ENCODE data around the gene SMIM33.
"Not testable (repeated sequence)": the region's sequence is repeated elsewhere in the genome, so short reads cannot be mapped to it uniquely, and the experiment has no call there.

Gene SMIM33

DNA sequence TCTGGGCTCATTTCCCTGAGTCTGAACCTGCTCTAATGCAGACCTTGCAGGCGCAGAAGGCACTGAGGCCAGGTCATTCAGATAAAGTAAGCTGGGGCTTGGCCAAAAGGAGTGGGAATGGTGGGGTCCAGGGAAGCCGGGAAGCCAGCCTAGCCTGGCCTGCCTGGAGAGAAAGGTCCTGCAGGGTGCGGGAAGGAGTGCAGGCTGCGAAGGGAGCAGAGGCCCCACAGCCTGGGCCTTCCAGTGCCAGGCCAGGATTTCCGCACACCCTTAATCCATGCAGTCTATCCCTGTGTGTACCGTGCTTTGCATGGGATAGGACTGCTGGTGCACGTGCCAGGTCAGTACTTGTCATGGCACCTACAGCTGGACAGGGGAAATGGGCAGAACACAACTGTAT lies 15.4 kb downstream of the SMIM33 start:
- DNase-seq, result no peak

DNA sequence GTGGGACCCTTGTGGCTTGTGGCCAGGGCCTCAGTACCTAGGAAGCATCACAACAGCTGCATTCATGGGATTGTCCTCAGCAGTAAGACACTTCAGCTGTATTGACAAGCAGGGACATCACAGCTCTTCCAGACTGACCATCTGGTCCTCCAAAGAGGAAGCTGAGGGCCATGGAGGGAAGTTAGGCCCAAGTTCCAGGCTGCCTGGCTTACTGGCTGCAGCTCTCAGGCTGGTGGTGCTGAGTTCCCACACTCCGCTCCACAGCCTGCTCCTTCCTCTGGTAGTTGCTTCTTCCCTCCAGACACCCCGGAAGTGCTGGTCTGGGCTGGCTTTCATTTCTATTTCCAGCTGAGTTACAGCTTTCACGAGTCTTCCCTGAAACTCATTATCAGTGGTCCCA lies 17.5 kb downstream of the SMIM33 start:
- DNase-seq, result no peak

DNA sequence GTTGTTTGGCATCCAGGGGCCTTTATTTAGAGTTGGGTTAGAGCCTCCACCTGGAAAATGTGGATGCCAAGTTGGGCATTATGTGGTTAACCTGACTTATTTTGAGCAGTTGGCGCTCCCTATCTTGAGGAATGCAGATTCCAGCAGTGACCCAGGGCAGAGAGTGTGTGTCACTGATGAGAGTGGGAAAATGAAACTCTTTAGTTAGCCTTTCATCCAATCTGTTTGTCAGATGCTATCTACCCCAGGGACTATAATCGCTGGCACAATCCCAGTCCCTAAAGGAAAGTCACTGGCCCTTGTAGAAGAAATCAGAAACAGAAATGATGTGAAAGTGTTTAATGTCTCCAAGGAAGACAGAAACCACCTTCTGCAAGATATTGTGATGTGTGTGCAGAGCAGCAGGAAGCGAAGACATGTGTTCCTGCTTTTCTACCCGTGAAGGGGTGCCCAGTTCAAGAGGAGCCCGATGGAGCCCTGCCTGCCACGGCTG lies 21.9 kb downstream of the SMIM33 start:
- DNase-seq, result no peak

DNA sequence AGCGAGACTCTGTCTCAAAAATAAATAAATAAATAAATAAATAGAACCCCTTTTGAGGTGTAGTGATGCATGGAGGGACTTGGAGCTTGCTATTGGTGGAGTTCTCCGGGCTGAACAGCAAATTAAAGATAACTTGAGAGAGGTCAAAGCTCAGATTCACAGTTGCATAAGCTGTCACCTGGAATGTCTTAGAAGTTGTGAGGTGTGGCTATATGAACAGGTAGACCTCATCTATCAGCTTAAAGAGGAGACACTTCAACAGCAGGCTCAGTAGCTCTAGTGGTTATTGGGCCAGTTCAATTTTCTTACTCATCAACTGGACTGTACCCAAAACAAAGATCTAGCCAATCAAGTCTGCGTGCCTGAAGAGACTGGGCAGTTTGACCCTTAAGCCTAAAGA lies 23.5 kb downstream of the SMIM33 start:
- no peak for DNase-seq

DNA sequence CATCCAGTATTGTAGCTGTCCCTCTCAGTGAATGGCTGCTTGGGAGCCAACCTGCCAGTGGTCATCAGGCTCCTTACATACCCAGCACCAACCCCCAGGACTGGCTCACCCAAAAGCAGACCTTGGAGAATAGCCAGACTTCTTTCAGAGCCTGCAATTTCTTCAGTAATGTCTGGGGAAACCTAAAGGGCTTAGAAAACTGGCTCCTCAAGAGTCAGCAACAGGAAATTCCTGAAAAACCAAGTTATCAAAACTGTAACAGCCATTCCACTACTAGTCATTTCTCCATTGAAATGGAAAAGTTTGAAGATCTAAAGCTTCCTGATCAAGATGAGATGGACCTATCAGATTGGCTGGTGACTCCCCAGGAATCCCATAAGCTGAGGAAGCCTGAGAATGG lies 24.0 kb downstream of the SMIM33 start:
- DNase-seq, result no peak

DNA sequence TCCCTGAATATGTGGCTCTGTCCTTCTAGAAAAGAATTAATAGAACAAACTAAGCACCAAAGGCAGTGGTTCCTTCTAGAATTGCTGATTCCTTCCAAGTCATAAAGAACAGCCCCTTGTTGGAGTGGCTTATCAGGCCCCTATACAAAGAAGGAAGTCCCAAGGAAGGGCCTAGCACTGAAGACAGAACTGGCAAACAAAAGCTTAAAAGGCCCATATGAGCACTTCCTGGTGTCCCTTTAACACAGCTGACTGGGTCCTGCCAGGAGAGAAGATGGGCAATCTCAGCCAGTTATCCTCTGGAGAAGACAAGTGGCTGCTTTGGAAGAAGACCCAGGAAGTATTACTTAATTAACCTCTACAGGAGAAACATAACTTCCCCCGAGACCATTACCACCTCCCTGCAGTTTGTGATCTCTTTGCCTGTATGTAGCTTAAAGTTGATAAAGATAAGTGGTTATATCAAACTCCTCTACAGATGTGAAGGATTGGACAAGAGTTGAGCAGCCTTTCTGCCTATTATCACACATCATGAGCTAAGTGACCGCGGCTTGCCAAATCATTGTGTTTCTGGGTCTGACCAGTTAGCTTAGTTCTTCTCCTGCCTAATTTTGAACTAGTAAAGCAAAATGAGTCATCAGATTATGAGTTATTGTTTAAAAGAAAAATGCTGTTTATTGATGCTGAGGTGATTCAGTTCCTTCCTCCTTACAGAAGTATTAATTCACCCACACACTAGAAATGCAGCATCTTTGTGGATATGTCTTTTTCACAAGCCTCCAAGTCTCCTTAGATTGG lies 25.0 kb downstream of the SMIM33 start:
- no peak for DNase-seq

DNA sequence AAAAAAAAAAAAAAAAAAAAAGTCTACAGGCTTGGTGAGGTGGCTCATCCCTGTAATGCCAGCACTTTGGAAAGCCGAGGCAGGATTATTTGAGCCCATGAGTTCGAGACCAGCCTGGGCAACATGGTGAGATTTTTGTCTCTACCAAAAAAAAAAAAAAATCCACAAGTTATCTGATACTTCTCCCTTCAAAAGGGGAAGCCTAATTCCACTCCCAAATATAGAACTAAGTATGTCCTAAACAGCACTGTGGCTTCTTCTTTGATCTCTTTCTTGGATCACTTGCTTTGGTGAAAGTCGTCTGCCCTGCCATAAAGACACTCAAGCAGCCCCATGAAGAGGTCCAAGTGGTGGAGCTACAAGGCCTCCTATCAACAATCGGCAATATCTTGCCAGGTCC lies 30.6 kb downstream of the SMIM33 start:
- no peak for DNase-seq

DNA sequence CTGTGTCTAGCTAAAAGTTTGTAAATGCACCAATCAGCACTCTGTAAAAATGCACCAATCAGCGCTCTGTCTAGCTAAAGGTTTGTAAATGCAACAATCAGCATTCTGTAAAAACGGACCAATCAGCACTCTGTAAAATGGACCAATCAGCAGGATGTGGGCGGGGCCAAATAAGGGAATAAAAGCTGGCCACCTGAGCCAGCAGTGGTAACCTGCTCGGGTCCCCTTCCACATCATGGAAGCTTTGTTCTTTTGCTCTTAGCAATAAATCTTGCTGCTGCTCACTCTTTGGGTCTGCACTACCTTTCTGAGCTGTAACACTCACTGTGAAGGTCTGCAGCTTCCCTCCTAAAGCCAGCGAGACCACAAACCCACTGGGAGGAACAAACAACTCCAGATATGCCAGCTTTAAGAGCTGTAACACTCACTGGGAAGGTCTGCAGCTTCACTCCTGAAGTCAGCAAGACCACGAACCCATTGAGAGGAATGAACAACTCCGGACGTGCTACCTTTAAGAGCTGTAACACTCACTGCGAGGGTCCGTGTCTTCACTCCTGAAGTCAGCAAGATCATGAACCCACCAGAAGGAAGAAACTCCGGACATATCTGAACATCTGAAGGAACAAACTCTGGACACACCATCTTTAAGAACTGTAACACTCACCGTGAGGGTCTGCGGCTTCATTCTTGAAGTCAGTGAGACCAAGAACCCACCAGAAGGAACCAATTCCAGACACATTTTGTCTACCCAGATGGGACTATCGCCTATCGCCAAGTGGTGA lies 32.4 kb downstream of the SMIM33 start:
- not testable (repeated sequence) for DNase-seq

DNA sequence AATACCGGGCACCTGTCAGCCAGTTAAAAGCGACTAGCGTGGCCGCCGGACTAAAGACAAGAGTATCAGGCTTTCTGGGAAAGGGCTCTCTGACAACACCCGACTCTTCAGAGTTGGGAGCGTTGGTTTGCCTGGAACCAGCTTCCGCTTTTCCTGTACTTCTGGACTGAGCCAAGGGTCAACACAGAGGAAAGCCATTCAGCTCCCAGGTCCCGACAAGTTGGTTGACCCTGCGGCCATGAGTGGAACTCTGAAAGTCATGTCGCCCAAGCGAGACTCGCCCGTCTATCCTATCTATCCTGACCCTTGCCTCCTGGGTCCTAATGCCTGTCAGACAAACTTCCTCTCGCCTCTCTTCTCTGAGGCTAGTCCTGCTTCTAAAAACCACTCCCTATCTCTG lies 33.1 kb downstream of the SMIM33 start:
- DNase-seq, result not testable (repeated sequence)

DNA sequence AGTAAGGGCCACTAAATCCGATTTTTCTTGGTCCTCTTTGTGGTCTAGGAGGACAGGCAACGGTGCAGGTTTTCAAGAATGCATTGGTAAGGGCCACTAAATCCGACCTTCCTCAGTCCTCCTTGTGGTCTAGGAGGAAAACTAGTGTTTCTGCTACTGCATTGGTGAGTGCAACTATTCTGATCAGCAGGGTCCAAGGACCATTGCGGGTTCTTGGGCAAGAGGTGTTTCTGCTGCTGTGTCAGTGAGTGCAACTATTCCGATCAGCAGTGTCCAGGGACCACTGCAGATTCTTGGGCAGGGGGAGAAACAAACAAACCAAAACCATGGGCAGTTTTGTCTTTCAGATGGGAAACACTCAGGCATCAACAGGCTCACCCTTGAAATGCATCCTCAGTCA lies 33.9 kb downstream of the SMIM33 start:
- not testable (repeated sequence) for DNase-seq

DNA sequence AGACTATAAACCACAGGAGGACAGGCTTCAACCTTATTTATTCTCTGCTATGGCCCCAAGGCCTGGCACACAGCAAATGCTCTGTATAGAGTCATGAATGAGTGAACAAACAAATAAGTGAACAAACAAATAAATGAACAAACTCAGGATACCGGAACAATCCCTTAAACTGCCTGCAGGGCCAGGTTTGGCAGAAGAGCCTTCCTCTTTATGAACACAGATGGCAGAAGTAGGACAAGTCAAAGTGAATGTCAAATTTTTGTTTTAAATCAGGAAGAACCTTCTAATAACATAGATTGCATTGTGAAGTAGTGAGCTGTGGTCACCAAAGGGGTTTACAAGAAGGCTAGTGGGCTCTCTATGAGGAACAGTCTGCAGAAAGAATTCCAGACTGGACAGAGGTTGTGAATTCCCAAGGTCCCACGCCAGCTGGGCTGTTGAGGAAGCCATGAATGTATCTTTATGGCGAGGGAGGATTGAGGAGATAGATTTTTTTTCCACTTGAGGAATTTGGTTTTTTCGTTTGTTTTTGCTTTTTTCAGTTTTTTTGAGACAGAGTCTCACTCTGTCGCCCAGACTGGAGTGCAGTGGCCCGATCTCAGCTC lies 42.1 kb downstream of the SMIM33 start:
- no peak for DNase-seq

DNA sequence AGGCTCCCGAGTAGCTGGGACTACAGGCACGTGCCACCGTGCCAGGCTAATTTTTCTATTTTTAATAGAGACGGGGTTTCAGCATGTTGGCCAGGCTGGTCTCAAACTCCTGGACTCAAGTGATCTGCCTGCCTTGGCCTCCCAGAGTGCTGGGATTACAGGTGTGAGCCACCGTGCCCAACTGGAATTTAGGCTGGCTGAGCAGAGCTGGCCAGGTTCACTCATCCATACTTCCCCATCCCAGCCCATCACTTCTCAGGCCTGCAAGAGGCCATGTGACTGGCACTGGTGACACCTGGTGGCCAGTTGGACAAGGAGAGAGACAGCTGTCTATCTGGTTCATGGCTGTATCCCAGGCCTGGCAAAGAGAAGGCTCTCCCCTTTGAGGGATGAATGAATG lies 42.6 kb downstream of the SMIM33 start:
- DNase-seq, result not testable (repeated sequence)

DNA sequence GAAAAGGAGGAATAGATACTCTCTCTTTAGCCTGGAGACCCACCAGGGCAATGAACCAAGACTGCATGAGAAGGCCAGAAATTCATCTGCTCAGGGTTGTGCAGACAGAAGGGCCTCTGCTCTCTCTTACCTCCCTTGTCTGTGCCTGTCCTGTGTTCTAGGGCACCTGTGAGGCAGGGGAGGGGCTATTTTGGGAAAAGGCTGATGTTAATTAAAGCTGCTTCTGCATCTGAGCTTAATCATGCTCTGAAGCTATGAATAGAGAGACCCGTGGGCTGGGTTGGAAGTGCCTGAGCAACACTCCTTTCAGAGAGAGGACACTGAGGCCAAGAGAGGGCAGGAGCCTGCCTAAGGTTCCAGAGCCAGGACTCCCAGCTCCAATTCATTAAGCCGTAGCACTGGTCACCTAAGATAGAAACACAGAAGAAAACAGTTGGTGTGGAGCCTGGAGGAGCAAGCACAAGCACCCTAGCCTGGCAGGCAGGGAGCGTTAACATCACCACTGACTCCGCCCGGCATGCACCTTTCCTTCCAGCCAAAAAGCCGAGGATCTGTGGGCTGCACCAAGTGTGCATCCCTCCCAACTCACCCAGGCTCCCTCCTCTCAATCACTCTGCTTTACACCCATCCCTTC lies 43.2 kb downstream of the SMIM33 start:
- DNase-seq, result no peak

DNA sequence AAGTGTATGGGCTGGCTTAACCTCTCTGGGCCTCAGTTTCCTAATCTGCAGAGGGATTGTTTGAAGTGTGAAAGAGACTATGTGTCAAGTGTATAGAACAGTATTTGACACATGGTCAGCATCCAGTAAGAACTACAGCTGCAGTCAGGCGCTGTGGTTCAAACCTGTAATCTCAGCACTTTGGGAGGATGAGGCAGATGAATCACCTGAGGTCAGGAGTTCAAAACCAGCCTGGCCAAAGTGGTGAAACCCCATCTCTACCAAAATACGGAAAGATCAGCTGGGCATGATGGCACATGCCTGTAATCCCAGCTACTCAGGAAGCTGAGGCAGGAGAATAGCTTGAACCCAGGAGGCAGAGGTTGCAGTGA lies 43.7 kb downstream of the SMIM33 start:
- no peak for DNase-seq

DNA sequence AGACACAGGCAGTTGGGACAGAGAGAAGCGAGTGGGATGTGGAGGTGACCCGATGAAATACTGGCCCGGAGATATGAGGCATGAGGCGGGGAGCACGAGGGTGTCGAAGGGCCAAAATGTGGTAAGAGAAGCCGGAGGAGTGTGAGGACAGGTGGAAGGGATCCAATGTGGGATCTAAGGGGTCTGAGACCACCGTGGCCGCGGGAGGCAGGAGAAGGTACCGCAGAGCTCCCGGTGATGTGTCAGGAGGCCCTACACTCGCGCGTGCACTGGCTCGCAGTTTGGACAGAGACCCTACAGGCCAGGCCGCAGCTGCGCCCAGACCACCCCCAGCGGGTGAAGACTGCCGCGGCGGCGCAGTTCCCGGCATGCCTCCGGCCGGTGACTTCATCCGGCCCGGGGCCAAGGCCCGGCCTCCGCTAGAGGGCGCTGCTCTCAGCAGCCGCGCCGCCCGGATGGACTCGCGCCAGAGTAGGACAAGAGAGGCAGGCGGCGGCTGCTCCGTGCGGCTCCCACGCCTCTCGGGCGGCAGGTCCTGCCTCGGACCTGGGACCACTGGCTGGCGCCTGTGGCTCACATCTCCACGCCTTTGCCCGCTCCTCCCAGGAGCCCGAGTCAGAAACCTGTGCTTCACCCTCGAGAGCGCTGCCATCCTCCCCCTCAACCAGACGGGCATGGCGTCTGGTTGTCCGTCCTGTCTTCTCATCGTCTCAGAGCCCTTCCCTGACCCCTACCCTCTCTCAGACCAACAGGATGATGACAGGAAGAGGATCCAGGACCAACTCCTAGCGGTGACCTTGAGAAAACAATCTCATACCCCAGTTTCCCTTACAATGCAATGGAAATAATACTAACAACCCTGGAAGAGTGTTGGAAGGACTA lies 47.1 kb downstream of the SMIM33 start:
- DNase-seq, result no peak

Data from cortex of kidney (tissue), 1 donor.